Cerebellar cortex (tissue), 1 donor: ENCODE results near the gene ZNF268.
"Not testable (repeated sequence)": the region's sequence is repeated elsewhere in the genome, so short reads cannot be mapped to it uniquely, and the experiment has no call there.

ENCODE experiments used
- DNase-seq: peaks from one replicate; pipeline ENCODE4 v3.0.0-alpha.2; 2015; ENCODE audit warnings: low spot score

Gene ZNF268

GRCh38 chr12:133227281-133227852, 46.1 kb downstream of the ZNF268 start:
- no peak for DNase-seq

DNA sequence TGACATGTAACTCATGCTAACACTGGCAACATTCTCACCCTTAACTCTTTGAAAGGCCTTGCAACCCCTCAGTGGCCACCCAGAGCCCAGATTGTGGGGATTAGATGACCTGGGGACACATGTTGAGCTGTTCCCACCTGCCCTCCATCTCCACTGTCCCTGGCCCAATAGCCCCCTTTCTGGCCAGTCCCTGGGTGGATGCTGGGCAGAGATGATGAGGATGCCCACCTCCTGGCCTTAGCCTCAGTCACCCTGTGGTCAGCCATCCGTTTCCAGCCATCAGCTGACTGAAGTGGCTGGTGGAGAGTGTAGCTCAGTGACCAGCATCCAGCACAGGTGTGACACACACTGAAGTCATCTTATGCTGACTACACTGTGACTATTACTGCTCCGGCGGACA, 49.7 kb downstream of the ZNF268 start:
- DNase-seq: no peak

DNA sequence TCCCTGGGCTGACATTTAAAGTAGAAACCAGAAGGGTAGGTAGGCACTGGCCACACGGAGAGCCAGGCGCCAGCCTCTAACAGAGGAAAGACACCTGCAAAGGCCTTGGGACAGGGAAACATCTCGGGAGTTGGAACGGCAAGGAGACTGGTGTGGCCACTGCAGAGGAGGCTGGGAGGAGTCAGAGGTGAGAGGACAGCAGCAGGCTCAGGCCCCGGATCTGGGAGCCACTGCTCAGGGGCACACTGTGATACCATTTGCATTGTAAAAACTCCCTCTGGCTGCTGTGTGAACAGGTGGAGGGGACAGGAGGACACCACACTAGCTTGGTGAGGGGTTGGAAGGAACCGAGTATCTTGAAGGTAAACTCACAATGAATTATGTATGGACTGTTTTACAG, 51.7 kb downstream of the ZNF268 start:
- no peak for DNase-seq

DNA sequence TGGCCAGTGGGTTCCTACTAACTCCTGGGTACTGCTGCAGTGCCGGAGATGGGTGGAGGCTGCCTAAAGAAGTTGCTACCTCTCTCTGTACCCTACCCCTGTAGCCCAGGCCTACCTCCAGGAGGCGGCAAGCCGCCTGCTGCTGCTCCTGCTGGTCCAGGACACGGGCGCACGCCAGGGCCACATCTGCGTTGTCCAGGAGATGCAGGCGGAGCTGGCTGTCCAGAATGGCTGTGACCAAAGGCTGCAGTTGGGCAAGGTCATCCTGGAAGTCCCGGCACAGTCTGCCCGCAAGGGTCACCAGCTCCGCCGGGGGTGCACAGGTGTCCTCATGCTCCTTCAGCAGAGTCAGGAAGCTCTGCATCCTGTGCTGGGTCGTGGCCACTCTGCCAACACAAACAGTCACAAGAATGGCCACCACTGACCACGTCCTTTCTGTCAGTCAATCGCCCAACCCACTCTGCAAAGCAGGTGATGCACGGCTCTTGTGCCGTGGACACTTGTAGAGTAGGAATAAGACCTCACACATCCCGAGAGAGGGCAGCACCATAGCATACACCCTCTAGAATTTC, 52.8 kb downstream of the ZNF268 start:
- DNase-seq: no peak

GRCh38 chr12:133234971-133235370, 53.7 kb downstream of the ZNF268 start:
- no peak for DNase-seq

- no peak for DNase-seq
Observed at GRCh38 chr12:133235401-133236112, 54.3 kb downstream of the ZNF268 start, which contains the start of gene ANHX. TSS of gene ANHX (minus strand) at chr12:133235877. CDS start at chr12:133234356, 1,521 bp downstream.

- DNase-seq: no peak
Observed at GRCh38 chr12:133236144-133236543, 54.8 kb downstream of the ZNF268 start.

GRCh38 chr12:133236556-133236955, 55.3 kb downstream of the ZNF268 start:
- no peak for DNase-seq

DNA sequence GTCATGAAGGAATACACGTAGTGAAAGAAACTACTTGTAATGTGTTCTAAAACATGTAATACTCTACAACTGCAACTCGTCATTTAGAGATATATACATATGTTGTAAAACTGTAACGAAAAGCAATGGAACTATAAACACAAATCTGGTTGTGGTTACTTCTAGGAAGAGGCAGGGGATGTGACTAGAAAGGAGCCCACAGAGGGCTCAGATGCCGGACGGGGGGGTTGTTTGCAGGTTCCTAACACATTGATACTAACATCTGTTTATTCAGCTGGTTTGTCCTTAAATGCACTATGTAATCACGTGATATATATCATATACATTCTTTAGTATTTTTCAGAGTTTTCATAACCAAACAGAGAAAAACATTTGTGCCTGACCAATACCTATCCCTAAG, 70.4 kb downstream of the ZNF268 start:
- DNase-seq: no peak

GRCh38 chr12:133255833-133256232, 74.5 kb downstream of the ZNF268 start:
- not testable (repeated sequence) for DNase-seq

GRCh38 chr12:133256321-133256720, 75.0 kb downstream of the ZNF268 start:
- DNase-seq: no peak

DNA sequence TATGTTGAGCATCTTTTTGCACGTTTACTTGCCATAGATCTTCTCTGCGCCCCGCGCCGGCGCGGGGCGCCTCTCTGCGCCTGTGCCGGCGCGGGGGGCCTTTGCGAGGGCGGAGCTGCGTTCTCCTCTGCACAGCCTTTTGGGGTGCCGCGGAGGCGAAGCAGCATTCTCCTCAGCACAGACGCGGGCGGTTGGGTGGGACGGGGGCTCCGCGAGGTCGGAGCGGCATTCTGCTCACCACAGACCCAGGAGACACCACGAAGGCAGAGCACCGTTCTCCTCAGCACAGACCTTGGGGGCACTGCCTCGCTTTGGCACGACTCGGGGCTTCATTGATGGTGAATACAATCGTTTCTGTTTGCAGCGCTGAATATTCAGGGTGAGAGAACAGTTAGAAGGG, 82.9 kb downstream of the ZNF268 start:
- no peak for DNase-seq
